Measurements from ENCODE around the gene ATG16L1. TPM values are rescaled to one million over a fixed set of nuclear protein-coding genes. Genes with fewer than 3 reads are reported as not detected.

The ATG16L1 gene
- total and polyA plus RNA-seq, 11 donors, result 7.0 to 26.7 (median 15.8) TPM

DNA sequence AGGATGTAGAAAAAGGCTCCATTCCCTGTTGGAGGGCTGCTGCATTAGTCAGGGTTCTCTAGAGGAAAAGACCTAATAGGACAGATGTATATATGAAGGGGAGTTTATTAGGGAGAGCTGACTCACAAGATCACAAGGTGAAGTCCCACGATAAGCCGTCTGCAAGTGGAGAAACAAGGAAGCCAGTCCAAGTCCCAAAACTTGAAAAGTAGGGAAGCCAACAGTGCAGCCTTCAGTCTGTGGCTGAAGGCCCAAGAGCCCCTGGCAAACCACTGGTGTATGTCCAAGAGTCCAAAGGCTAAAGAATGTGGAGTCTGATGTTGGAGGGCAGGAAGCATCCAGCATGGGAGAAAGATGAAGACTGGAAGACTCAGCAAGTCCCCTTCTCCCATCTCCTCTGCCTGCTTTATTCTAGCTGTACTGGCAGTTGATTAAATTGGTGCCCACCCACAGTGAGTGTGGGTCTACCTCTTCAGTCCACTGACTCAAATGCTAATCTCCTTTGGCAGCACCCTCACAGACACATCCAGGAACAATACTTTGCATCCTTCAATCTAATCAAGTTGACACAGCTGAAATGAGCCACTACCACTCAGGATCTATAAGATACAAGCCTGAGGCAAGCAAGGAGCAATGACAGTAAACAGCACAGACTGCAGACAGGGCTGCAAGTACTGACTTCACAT, 30.0 kb upstream of the ATG16L1 start:
- Histone ChIP-seq H3K4me3 (no peak overlapping the region), H3K36me3 (no peaks in the 10 kb centered on the region), H3K27ac (no peak overlapping the region), H3K4me1 (no peaks in the 10 kb centered on the region), H3K27me3 (no peaks in the 10 kb centered on the region), H3K9me3 (no peaks in the 10 kb centered on the region)
- 59 to 79% (median 61%) methylated on average over 2 of the region's 2 CpGs for WGBS, 4 donors
- intact Hi-C loops (cut with DNase I), result no loop called here
- TF ChIP-seq POLR2A (IDR thresholded peaks at IDR 0.05), result no peak
- TF ChIP-seq, protein P1, sequence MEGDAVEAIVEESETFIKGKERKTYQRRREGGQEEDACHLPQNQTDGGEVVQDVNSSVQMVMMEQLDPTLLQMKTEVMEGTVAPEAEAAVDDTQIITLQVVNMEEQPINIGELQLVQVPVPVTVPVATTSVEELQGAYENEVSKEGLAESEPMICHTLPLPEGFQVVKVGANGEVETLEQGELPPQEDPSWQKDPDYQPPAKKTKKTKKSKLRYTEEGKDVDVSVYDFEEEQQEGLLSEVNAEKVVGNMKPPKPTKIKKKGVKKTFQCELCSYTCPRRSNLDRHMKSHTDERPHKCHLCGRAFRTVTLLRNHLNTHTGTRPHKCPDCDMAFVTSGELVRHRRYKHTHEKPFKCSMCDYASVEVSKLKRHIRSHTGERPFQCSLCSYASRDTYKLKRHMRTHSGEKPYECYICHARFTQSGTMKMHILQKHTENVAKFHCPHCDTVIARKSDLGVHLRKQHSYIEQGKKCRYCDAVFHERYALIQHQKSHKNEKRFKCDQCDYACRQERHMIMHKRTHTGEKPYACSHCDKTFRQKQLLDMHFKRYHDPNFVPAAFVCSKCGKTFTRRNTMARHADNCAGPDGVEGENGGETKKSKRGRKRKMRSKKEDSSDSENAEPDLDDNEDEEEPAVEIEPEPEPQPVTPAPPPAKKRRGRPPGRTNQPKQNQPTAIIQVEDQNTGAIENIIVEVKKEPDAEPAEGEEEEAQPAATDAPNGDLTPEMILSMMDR (IDR thresholded peaks at IDR 0.05), result no peak
- ATAC-seq (no peak), DNase-seq (no peak)

DNA sequence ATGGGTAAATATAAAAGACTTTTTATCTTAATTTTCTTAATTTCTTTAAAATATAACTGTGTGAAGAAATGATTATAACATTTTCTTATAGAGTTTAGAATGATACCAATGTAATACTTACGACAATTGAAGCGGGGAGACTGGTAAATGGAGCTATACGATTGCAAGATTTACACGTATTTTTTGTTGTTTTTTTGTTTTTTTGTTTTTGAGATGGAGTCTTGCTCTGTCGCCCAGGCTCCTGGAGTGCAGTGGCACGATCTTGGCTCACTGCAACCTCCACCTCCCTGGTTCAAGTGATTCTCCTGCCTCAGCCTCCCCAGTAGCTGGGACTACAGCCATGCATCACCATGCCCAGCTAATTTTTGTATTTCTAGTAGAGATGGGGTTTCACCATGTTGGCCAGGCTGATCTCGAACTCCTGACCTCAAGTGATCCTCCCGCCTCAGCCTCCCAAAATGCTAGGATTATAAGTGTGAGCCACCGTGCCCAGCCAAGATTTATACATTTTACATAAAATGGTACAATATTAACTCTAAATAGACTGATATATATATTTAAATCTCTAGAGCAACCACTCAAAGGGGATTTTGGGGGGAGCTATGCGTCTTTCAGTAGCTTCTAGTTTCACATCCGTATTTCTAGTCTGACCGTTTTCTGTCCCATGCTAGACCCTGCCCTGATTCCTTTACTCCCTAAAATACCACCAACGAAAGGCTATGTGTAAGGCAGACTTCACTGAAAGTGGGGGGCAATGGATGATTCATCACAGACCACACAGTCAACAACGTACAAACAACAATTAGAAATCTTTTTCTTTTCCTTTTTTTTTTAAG, 28.2 kb upstream of the ATG16L1 start:
- Histone ChIP-seq H3K27ac (no peak overlapping the region), H3K9me3 (no peaks in the 10 kb centered on the region), H3K4me3 (no peak overlapping the region), H3K27me3 (no peaks in the 10 kb centered on the region), H3K36me3 (no peaks in the 10 kb centered on the region), H3K4me1 (no peaks in the 10 kb centered on the region)
- no peak for ATAC-seq
- intact Hi-C loops (cut with DNase I), result no loop called here
- TF ChIP-seq POLR2A (IDR thresholded peaks at IDR 0.05), result no peak
- TF ChIP-seq, protein P1 (IDR thresholded peaks at IDR 0.05), result no peak
- DNase-seq, result no peak
- 87 to 89% (median 88%) methylated on average over 14 of the region's 14 CpGs for WGBS, 4 donors

DNA sequence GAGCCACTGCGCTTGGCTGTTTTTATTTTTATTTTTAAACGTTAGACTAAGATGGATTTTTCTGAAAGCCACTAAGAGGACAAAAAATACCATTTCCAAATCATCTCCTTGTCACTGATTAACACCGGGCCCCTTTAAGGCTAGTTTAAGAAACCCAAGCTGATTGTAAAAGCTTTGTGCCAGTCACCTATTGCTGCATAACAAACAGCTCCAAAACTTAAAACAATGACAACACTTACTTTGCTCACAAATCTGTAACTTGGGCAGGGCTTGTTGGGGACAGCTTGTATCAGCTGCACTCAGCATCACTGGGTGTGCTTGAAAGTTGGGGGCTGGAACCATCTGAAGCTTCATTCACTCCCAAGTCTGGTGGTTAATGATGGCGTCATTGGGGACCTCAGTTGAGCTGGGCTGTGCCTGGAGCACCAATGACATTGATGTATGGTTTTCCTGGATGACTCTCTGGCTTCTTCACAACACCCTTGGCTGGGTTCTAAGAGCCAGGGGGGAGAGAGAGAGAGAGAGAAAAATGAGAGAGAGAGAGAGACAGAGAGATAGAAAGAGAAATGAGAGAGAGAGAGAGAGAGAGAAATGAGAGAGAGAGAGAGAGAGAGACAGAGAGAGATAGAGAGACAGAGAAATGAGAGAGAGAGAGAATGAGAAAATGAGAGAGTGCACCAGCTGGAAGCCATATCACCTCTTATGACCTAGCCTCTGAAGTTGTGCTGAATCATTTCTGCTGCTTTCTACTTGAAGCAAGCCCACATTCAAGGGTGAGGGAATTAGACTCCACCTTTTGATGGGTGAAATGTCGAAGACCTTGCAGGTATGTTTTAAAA, 26.0 kb upstream of the ATG16L1 start:
- no peaks in the 10 kb centered on the region for H3K4me1 ChIP-seq
- no peaks in the 10 kb centered on the region for H3K36me3 ChIP-seq
- H3K27me3 ChIP-seq, result no peaks in the 10 kb centered on the region
- 84 to 87% (median 84%) methylated on average over 5 of the region's 5 CpGs for WGBS, 4 donors
- no peak overlapping the region for H3K27ac ChIP-seq
- DNase-seq (no peak), ATAC-seq (no peak)
- H3K9me3 ChIP-seq, result no peaks in the 10 kb centered on the region
- TF ChIP-seq, protein P1 (IDR thresholded peaks at IDR 0.05), result no peak
- no peak for TF ChIP-seq POLR2A (IDR thresholded peaks at IDR 0.05)
- intact Hi-C loops (cut with DNase I), result no loop called here
- no peak overlapping the region for H3K4me3 ChIP-seq

Measured in heart left ventricle (tissue), 16 donors.